DOHH2 (cell line): Measurements from ENCODE around the gene OR2T35.

Source experiments
- H3F3A ChIP-seq: fragments of 200-600 bp; sonication (generic), shearing (Covaris generic); 2 replicates; pipeline ENCODE4 v1.6.0; 2016; ENCODE audit warnings: antibody characterized with exemption, mild to moderate bottlenecking; ENCODE audit not compliant: control insufficient read depth, insufficient read depth
- H3K27ac ChIP-seq: fragments of 200-600 bp; sonication (generic); 2 replicates; pipeline ENCODE4 v1.5.1; 2014; ENCODE audit warnings: low read depth, mild to moderate bottlenecking, low read length, moderate library complexity
- H3K27me3 ChIP-seq: fragments of 200-600 bp; sonication (generic); 2 replicates; pipeline ENCODE4 v1.6.1; 2014; ENCODE audit warnings: mild to moderate bottlenecking, low read length, mixed read lengths; ENCODE audit not compliant: control insufficient read depth
- H3K36me3 ChIP-seq: fragments of 200-600 bp; sonication (generic); 2 replicates; pipeline ENCODE4 v1.6.1; 2014; ENCODE audit warnings: mild to moderate bottlenecking, low read length, moderate library complexity, mixed read lengths; ENCODE audit not compliant: control insufficient read depth
- H3K4me1 ChIP-seq: fragments of 200-600 bp; sonication (generic); 2 replicates; pipeline ENCODE4 v1.6.1; 2014; ENCODE audit warnings: mild to moderate bottlenecking, low read length, mixed read lengths; ENCODE audit not compliant: control insufficient read depth
- H3K4me2 ChIP-seq: fragments of 200-600 bp; sonication (generic); 2 replicates; pipeline ENCODE4 v1.6.0; 2014; ENCODE audit warnings: mild to moderate bottlenecking, low read length, moderate library complexity
- H3K4me3 ChIP-seq: fragments of 200-600 bp; sonication (generic); 2 replicates; pipeline ENCODE4 v1.5.1; 2014; ENCODE audit warnings: mild to moderate bottlenecking, low read length, mixed read lengths
- H3K79me2 ChIP-seq: fragments of 200-600 bp; sonication (generic); 2 replicates; pipeline ENCODE4 v1.6.1; 2014; ENCODE audit warnings: mild to moderate bottlenecking, low read length, mixed read lengths; ENCODE audit not compliant: control insufficient read depth
- H3K9me2 ChIP-seq: fragments of 200-600 bp; sonication (generic); replicated peaks from 2 replicates; pipeline ENCODE4 v1.6.1; 2014; ENCODE audit warnings: mild to moderate bottlenecking, low read length, mixed read lengths; ENCODE audit not compliant: control insufficient read depth
- H3K9me3 ChIP-seq: fragments of 200-600 bp; sonication (generic); 2 replicates; pipeline ENCODE4 v1.6.1; 2014; ENCODE audit warnings: antibody characterized with exemption, low read length, mixed read lengths; ENCODE audit not compliant: control insufficient read depth, insufficient read depth
- H4K20me1 ChIP-seq: fragments of 200-600 bp; sonication (generic); 2 replicates; pipeline ENCODE4 v1.6.0; 2014; ENCODE audit warnings: low read depth, mild to moderate bottlenecking, antibody characterized with exemption, low read length, moderate library complexity; ENCODE audit not compliant: control insufficient read depth, insufficient read depth
- CTCF ChIP-seq: fragments of 200-600 bp; sonication (generic); IDR thresholded peaks from one replicate; pipeline ENCODE4 v1.5.1; 2014; ENCODE audit warnings: antibody characterized with exemption, mild to moderate bottlenecking, low read depth, low read length; ENCODE audit not compliant: poor library complexity, severe bottlenecking
- EZH2phosphoT487 ChIP-seq: fragments of 200-600 bp; sonication (generic); IDR thresholded peaks from 2 replicates; pipeline ENCODE4 v1.6.1; 2017; ENCODE audit warnings: borderline replicate concordance, mild to moderate bottlenecking, antibody characterized with exemption, low read length, moderate library complexity, mixed read lengths

OR2T35 gene

GRCh38 chr1:248590055-248590454 is 55.0 kb downstream of the OR2T35 start:
- Histone ChIP-seq H3K36me3 (no peaks in the 10 kb centered on the region), H3K27me3 (no peaks in the 10 kb centered on the region), H4K20me1 (no peaks in the 10 kb centered on the region), H3K4me3 (no peak overlapping the region), H3F3A (no peaks in the 10 kb centered on the region), H3K4me1 (no peaks in the 10 kb centered on the region), H3K79me2 (no peaks in the 10 kb centered on the region), H3K4me2 (no peak overlapping the region), H3K9me3 (no peaks in the 10 kb centered on the region), H3K27ac (no peak overlapping the region), H3K9me2 (no peaks in the 10 kb centered on the region)
- TF ChIP-seq CTCF: no peak
- no peak for TF ChIP-seq EZH2phosphoT487

DNA sequence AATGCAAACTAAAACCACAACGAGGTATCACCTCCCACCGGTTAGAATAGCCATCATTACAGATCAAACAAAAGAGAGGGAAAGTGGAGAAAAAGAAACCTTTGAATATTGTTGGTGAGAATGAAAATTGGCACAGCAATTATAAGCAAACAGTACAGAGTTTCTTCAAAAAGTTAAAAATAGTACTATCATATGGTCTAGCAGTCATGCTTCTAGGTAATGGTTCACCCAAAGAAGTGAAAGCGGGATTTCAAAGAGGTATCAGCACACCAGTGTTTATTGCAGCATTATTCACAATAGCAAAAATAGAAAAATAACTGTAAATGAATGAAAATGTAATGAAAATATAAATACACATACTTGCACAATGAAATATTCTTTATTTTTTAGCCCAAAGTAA is 55.7 kb downstream of the OR2T35 start:
- Histone ChIP-seq H3K9me2 (no peaks in the 10 kb centered on the region), H3K27me3 (no peaks in the 10 kb centered on the region), H3K36me3 (no peaks in the 10 kb centered on the region), H4K20me1 (no peaks in the 10 kb centered on the region), H3K27ac (no peak overlapping the region), H3K4me2 (no peak overlapping the region), H3F3A (no peaks in the 10 kb centered on the region), H3K4me1 (no peaks in the 10 kb centered on the region), H3K79me2 (no peaks in the 10 kb centered on the region), H3K4me3 (no peak overlapping the region), H3K9me3 (no peaks in the 10 kb centered on the region)
- no peak for TF ChIP-seq CTCF
- no peak for TF ChIP-seq EZH2phosphoT487
